Motor neuron (in vitro differentiated cells): ENCODE data around the gene CDC14A. TPM values are rescaled to one million over a fixed set of nuclear protein-coding genes. Genes with fewer than 3 reads are reported as not detected.

ENCODE experiments used
- ATAC-seq, 8 experiments: fragments of 200-7000 bp; cut with Tn5 transposase; replicated peaks in 6 of 8; 2 replicates each; pipeline ENCODE4 v1.8.0; 2021; ENCODE audit warnings: mild to moderate bottlenecking in 8 of 8, moderate library complexity in 8 of 8
- H3K27ac ChIP-seq, 2 donors: fragments of 250-450 bp; sonication (Bioruptor Pico); 2 replicates each; pipeline ENCODE4 v1.9.0; 2021; ENCODE audit warnings: antibody characterized with exemption in 2 of 2, mild to moderate bottlenecking in 2 of 2, moderate library complexity in 1 of 2
- H3K4me1 ChIP-seq, 2 donors: fragments of 250-450 bp; sonication (Bioruptor Pico); replicated peaks in 1 of 2; 2 replicates each; pipeline ENCODE4 v1.6.1; 2021; ENCODE audit warnings: antibody characterized with exemption in 2 of 2, mild to moderate bottlenecking in 2 of 2, moderate library complexity in 1 of 2
- H3K4me3 ChIP-seq, 5 donors: fragments of 250-450 bp; sonication (Bioruptor Pico); 2 replicates each; pipeline ENCODE4 v1.9.0; 2021; ENCODE audit warnings: antibody characterized with exemption in 5 of 5, mild to moderate bottlenecking in 5 of 5, moderate library complexity in 4 of 5
- WGBS, 10 experiments: fragments of 450-650 bp; shearing (Covaris generic); methylation state at CpG; one replicate each; pipeline ENCODE4 v1.0.0; 2022; 5-methylcytosine and 5-hydroxymethylcytosine counted together
- in situ Hi-C, 9 experiments: fragments of 400-800 bp; cut with MboI; loops; one replicate each; pipeline ENCODE4 v1.15.0; 2021; ENCODE audit warnings: low sequenced_read_pairs in 9 of 9, low pct_unique_long_range_greater_than_20kb in 2 of 9; ENCODE audit not compliant: unreplicated experiment in 9 of 9
- total RNA-seq, 8 experiments: library from RNA; unstranded; fragments of 300-600 nt; gene quantifications; 2 replicates each; pipeline versions ENCODE4 v1.2.3 to v1.2.4, GENCODE V29; 2022

Gene CDC14A
- total RNA-seq, 8 experiments from 2014 or later = 2.2 to 8.8 (median 4.4) TPM

DNA sequence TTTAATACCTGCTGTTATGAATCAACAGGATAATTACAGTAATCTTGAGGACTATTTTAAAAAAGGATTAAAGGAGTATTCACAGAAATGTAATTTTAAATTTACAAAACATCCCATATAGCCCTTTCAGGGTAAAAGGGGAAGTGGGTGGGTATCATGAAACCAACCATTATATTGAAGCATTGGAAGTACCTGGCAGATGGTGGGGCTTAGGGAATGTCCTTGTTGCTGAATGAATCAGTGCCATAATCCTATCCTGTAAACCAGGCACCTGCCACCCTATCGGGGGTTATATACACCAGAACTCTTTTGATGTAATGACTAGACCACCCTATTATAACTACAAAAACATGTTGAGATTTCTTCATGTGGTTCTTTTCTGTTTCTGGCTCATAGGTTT, 30.4 kb downstream of the CDC14A start:
- H3K4me3 ChIP-seq = no peak overlapping the region
- ATAC-seq = no peak
- H3K4me1 ChIP-seq = no peaks in the 10 kb centered on the region
- WGBS, 10 experiments = 29 to 100% (median 92%) methylated on average over 1 of the region's 1 CpG; no CpG with 5 or more reads in 5 of the 10 experiments
- in situ Hi-C loops = no loop called here
- H3K27ac ChIP-seq = no peak overlapping the region

DNA sequence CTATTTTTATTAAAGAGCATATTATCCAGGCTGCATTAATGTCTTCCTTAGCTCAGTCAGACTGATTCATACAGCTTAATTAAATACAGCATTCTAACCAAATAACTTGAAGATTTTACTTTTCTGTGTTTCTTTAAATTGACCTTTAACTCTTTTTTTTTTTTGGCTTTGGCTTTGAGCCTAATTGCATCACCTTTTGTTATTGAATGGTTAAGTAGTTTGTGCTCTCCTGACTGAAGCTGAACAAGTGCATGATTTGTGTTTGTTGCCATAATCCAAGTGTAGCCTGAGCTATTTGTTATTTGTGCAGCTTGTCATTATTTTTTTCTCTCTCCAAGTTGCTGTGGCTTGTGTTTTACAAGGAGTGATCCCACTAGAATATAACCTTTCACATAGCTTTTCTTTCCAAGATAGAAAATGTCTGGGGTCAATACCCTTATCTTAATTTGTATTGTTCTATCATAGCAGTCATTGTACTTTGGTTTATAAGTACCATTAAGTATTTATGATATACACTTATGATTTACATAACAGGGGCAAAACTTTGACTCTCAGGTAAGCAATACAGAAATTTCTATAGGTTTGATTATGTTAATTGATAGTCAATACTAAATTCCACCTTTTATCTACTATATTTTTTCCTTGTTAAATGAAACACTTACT, 31.6 kb downstream of the CDC14A start:
- in situ Hi-C loops = no loop called here
- ATAC-seq = no peak
- H3K4me3 ChIP-seq = no peak overlapping the region
- H3K27ac ChIP-seq = no peak overlapping the region
- no peaks in the 10 kb centered on the region for H3K4me1 ChIP-seq

DNA sequence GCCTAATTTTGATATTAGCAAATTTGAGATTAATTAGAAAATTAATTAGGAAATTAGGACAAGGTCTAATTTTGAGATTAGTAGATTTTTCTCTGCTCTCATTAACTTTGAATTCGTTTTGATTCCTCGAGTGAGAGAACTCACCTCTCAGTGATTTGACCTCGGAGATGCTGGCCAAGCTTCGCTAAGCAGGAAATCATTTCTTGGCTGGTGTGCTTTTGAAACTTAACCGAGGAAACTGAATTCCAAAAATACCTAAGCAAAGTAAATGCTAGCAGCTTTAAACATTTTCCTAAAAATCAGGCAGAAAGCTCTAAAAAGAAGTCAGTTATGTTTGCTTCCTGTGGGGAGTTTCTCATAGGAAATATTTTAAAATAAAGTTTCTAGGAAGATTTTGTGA, 34.9 kb downstream of the CDC14A start:
- H3K4me3 ChIP-seq = no peak overlapping the region
- in situ Hi-C loops = no loop called here
- no peaks in the 10 kb centered on the region for H3K4me1 ChIP-seq
- WGBS, 10 experiments = 25 to 100% (median 79%) methylated on average over 1 to 5 of the region's 5 CpGs; no CpG with 5 or more reads in 1 of the 10 experiments
- H3K27ac ChIP-seq = no peak overlapping the region
- no peak for ATAC-seq

DNA sequence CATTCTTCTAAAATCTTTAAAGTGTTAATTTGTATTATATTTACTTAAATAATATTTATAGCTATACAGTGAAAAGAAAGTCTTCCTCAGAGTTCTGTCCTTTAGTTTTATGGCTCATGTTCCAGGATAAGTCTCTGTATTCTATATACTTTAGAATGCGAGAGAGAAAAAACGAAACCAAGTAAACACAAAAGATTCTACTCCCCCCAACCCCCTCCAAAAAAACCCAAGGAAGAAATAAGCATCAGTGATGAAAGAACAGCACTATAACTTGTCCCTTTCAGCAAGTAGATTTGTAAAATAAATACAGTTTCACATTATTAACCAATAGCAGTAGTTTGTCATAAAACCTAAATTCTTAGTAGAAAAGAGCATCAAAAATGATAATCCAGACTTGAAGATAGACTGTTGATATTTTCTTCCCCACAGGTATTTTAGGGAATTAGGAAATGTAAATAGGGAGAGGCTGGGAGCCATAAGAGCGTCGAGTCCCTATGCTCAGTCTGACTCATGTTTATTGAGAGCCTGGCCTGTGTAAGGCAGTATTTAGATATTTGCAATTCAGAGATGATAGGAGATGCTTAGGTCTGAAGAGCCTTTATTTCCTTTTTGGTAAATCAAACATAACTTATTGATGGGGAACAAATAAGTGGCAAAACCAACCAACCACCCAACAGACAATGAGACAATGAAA, 35.5 kb downstream of the CDC14A start:
- peak in 3 of 8 experiments; percentile 67 to 95 (median 92) for ATAC-seq
- in situ Hi-C loops = no loop called here
- no peak overlapping the region for H3K4me3 ChIP-seq
- 27 to 100% (median 80%) methylated on average over 1 to 4 of the region's 4 CpGs for WGBS, 10 experiments
- H3K4me1 ChIP-seq = no peaks in the 10 kb centered on the region
- H3K27ac ChIP-seq = no peak overlapping the region

DNA sequence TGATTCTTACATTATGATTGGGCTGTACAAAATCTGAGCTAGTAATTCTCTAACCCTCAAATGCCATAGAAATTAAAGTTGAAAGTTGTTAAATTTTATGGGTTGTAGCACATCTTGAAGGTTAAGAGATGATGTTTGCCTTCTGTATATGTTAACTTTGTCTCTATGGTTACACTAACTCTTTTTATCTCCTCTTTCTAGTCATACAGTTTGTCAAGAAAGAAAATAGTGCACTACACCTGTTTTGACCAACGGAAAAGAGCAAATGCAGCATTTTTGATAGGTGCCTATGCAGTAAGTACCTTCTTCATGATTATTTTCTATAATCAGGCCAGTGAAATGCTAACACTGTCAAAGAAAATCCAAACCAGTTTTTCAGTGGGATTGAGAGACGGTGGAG, 38.2 kb downstream of the CDC14A start:
- 83 to 100% (median 98%) methylated on average over 1 to 2 of the region's 2 CpGs for WGBS, 10 experiments
- H3K4me3 ChIP-seq = no peak overlapping the region
- H3K4me1 ChIP-seq = no peaks in the 10 kb centered on the region
- H3K27ac ChIP-seq = no peak overlapping the region
- no peak for ATAC-seq
- in situ Hi-C loops = no loop called here

DNA sequence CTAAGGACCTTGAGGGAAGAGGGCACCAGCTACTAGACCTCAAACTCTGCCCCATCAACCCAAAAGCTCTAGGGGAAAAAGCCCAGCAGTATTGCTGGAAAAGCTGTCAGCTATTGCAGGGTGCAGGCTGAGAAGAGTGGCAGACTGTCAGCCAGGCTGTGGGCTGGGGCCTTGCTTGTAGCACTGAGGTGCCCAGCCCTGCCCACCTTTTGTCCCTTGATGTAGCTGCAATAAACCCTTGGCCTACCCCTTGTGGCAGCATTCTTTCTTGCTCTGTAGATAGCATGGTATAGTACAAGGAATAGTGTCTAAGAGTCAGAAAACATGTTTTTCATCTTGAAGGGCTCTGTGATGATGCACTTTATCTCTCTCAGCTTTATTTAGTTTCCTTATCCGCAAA, 39.4 kb downstream of the CDC14A start:
- Histone ChIP-seq H3K4me1 (no peaks in the 10 kb centered on the region), H3K27ac (no peak overlapping the region), H3K4me3 (no peak overlapping the region)
- no peak for ATAC-seq
- in situ Hi-C loops = no loop called here
- 100% methylated on average over 1 of the region's 1 CpG; no CpG with 5 or more reads in 3 of the 10 experiments for WGBS, 10 experiments

DNA sequence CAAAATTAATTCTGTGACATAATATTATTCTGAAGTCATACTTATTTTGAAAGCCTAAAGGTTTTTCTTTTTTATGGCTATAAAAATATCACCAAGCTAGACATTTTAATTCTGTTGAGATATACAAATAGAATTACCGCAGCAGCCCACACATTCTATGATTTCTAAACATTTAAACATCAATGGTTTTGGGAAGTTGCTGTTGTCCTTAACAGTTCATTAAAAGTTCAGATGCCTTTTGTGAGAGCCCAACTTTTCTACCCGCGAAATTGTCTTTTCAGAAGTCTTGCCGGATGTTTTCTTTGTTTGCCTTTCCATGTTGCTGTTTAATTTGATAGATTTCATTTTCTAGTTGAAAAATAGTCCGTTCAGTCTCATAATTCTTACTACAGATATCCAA, 40.5 kb downstream of the CDC14A start:
- Histone ChIP-seq H3K27ac (no peak overlapping the region), H3K4me3 (no peak overlapping the region), H3K4me1 (no peaks in the 10 kb centered on the region)
- in situ Hi-C loops = no loop called here
- 61 to 90% (median 77%) methylated on average over 3 to 5 of the region's 5 CpGs for WGBS, 10 experiments
- no peak for ATAC-seq

DNA sequence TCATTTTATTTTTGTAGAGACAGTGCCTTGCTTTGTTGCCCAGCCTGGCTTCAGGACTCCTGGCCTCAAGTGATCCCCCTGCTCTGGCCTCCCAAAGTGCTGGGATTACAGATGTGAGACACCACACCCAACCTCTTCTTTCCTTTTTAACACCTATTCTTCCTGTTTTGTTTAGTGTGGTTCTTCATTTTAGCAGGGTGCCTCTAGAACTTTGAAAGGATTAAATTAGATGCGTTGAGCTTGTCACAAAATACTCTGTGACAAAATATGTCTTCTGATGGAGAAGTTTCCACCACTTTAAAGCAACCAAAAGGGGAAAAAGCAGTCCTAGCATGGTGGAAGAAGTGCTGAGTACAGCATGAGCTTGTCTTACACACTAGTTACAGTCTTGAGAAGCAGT, 42.0 kb downstream of the CDC14A start:
- Histone ChIP-seq H3K4me1 (no peaks in the 10 kb centered on the region), H3K4me3 (no peak overlapping the region), H3K27ac (no peak overlapping the region)
- in situ Hi-C loops = no loop called here
- 67 to 100% (median 88%) methylated on average over 1 of the region's 1 CpG; no CpG with 5 or more reads in 4 of the 10 experiments for WGBS, 10 experiments
- peak in 1 of 8 experiments; percentile 29 for ATAC-seq

DNA sequence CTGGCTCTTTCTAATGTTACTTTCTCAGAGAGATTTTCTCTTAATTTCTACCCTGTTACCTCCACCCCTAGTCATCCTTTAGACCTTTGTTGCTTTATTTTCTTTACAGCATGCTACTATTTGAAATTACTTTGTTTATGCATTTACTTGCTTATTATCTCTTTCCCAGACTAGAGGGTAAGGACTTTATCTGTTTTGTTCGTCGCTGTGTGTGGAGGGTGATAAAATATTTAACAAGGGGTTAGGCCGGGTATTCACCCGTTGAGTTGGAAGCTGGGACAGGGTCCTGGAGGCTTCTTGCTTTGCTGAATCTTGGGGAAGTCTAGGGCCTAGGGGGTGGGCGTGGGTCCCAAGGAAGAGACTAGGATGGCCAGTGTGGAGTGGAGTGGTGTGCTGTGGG, 43.6 kb downstream of the CDC14A start:
- no peak overlapping the region for H3K4me3 ChIP-seq
- H3K4me1 ChIP-seq = peaks cover 5% of the 10 kb centered on the region in 2 donors
- no peak overlapping the region for H3K27ac ChIP-seq
- in situ Hi-C loops = no loop called here
- WGBS, 10 experiments = 57 to 100% (median 91%) methylated on average over 1 to 5 of the region's 5 CpGs; no CpG with 5 or more reads in 1 of the 10 experiments
- no peak for ATAC-seq

DNA sequence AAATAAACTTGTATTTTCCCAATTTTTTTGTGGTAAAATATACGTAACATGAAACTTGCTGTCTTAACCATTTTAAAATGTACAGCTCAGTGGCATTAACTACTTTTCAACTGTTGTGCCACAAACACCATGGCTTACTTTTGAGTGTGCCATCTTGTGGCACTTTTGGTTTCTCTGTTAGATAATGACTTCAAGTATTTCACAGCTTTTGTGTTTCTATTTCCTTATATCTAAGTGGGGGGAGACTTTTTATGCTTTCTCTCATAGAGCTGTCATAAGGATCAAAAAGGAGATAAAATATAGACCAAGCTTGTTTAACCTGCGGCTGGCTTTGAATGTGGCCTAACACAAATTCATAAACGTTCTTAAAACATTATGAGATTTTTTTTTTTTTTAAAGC, 44.3 kb downstream of the CDC14A start:
- no peak for ATAC-seq
- peaks cover 5 to 6% of the 10 kb centered on the region in 2 donors for H3K4me1 ChIP-seq
- H3K4me3 ChIP-seq = no peak overlapping the region
- 70 to 96% (median 92%) methylated on average over 2 to 3 of the region's 3 CpGs for WGBS, 10 experiments
- H3K27ac ChIP-seq = no peak overlapping the region
- in situ Hi-C loops = no loop called here

DNA sequence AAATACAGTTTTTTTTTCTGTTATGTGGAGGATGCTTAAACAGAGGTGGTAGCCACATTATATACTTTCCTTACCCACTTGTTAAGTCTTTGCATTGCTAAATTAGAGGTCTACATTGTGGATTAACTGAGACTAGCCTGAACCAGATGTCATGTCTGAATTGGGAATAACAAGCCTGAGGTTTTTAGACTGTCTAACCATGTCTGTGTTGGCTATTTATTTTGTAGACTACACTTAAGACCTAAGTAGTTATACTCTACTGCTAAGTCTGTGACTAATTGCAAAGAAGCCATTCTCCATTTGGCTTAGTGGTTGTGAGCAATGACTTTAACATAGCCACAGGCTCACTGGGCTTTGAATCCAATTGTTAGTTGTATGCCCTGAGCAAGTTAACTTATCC, 45.4 kb downstream of the CDC14A start:
- no peak overlapping the region for H3K27ac ChIP-seq
- in situ Hi-C loops = no loop called here
- H3K4me1 ChIP-seq = peaks cover 5 to 6% of the 10 kb centered on the region in 2 donors
- H3K4me3 ChIP-seq = no peak overlapping the region
- no peak for ATAC-seq

DNA sequence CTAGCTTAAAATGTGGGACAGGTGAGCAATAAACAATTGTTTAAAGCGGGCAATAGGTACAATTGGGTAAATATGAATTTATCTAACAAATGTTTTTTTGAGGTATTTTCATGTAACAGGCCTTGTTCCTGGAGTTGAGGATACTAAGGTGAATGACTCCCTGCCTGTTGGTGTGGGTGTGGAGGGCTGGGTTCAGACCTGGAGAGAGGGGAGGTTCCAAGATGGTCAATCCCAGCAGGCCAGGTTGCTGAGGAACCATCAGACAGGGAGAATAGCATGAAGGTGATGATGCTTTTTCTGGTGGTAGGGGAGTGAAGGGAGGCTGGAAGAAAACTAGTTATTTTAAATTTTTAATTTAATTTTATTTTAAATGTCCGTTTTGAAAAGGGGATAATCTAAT, 46.3 kb downstream of the CDC14A start:
- no peak overlapping the region for H3K4me3 ChIP-seq
- H3K4me1 ChIP-seq = peaks cover 5 to 6% of the 10 kb centered on the region in 2 donors
- no peak overlapping the region for H3K27ac ChIP-seq
- 53 to 100% (median 82%) methylated on average over 1 to 2 of the region's 2 CpGs for WGBS, 10 experiments
- ATAC-seq = no peak
- in situ Hi-C loops = no loop called here

DNA sequence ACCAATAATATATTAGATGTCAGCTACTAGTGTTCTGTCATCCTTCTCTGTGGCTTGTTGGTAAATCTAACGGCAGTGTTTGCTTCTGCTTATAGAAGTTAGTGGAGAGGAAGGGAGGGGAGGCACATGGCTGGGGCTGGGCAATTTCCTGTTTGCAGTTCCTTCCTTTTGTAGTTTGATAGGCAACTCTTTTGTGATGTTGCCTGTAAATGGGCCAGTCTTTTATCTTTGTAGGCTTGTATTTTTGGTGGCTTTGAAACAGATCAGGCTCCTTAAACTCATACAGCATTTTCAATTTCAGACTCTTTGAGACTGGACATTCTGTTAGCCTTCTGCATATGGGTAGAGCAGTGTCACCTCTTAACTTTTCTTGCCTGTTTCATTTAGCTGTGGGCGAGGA, 48.1 kb downstream of the CDC14A start:
- in situ Hi-C loops = no loop called here
- ATAC-seq = peak in 5 of 8 experiments; percentile 47 to 67 (median 57)
- no peak overlapping the region for H3K4me3 ChIP-seq
- peaks cover 5 to 6% of the 10 kb centered on the region in 2 donors for H3K4me1 ChIP-seq
- 25 to 100% (median 67%) methylated on average over 1 to 2 of the region's 2 CpGs; no CpG with 5 or more reads in 1 of the 10 experiments for WGBS, 10 experiments
- no peak overlapping the region for H3K27ac ChIP-seq

DNA sequence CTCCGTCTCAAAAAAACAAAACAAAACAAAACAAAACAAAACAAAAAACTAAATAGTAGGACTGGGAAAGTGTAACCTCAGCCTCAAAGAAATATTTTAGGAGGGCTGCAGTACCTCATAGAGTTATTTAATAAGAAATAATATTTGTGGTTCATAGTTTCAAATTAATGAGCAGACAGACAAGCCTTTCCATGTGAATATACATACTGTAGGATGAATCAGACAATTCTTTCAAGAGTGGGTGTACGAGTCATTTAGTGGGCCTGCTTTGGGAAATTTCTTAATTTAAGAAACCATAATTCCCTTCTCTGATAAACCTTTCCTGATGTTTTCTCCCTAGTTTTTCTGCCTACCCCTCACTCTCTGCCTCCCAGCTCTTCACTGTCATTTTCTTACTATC, 52.5 kb downstream of the CDC14A start:
- WGBS, 10 experiments = 10 to 100% (median 90%) methylated on average over 1 to 2 of the region's 2 CpGs
- Histone ChIP-seq H3K4me1 (peaks cover 5 to 6% of the 10 kb centered on the region in 2 donors), H3K27ac (no peak overlapping the region), H3K4me3 (no peak overlapping the region)
- ATAC-seq = no peak
- in situ Hi-C loops = no loop called here
